ENCODE results near the gene ATOSA. TPM values are rescaled to one million over a fixed set of nuclear protein-coding genes. Genes with fewer than 3 reads are reported as not detected.

Gene ATOSA
- total and polyA plus RNA-seq, 2 donors from 2014 or later, result 17.3 to 38.2 TPM

GRCh38 chr15:52710708-52711389 lies 31.7 kb upstream of the ATOSA start:
- H3K4me3 ChIP-seq (ENCODE audit: low read length in 3 of 3), result no peak overlapping the region
- no peaks in the 10 kb centered on the region for H3K9me3 ChIP-seq (ENCODE audit: control insufficient read depth in 2 of 3, insufficient read depth in 1 of 3, low read length in 3 of 3)
- no peaks in the 10 kb centered on the region for H3K36me3 ChIP-seq (ENCODE audit: control insufficient read depth in 2 of 3, insufficient read depth in 3 of 3, low read length in 3 of 3)
- intact Hi-C loops (cut with DNase I), result no loop called here
- H3K4me1 ChIP-seq (ENCODE audit: control insufficient read depth in 2 of 3, insufficient read depth in 2 of 3, low read depth in 1 of 3, low read length in 3 of 3), result no peaks in the 10 kb centered on the region
- no peak for DNase-seq
- H3K27me3 ChIP-seq (ENCODE audit: control insufficient read depth, insufficient read depth, low read length), result no peaks in the 10 kb centered on the region
- FAIRE-seq, result no peak
- no peak overlapping the region for H3K27ac ChIP-seq (ENCODE audit: low read depth in 2 of 2, low read length in 2 of 2)
- TF ChIP-seq, protein P1, sequence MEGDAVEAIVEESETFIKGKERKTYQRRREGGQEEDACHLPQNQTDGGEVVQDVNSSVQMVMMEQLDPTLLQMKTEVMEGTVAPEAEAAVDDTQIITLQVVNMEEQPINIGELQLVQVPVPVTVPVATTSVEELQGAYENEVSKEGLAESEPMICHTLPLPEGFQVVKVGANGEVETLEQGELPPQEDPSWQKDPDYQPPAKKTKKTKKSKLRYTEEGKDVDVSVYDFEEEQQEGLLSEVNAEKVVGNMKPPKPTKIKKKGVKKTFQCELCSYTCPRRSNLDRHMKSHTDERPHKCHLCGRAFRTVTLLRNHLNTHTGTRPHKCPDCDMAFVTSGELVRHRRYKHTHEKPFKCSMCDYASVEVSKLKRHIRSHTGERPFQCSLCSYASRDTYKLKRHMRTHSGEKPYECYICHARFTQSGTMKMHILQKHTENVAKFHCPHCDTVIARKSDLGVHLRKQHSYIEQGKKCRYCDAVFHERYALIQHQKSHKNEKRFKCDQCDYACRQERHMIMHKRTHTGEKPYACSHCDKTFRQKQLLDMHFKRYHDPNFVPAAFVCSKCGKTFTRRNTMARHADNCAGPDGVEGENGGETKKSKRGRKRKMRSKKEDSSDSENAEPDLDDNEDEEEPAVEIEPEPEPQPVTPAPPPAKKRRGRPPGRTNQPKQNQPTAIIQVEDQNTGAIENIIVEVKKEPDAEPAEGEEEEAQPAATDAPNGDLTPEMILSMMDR (IDR thresholded peaks at IDR 0.05; ENCODE audit: borderline replicate concordance, extremely low read depth, insufficient read depth), result no peak
- no peak overlapping the region for H3K9ac ChIP-seq (ENCODE audit: low read length in 3 of 3)

DNA sequence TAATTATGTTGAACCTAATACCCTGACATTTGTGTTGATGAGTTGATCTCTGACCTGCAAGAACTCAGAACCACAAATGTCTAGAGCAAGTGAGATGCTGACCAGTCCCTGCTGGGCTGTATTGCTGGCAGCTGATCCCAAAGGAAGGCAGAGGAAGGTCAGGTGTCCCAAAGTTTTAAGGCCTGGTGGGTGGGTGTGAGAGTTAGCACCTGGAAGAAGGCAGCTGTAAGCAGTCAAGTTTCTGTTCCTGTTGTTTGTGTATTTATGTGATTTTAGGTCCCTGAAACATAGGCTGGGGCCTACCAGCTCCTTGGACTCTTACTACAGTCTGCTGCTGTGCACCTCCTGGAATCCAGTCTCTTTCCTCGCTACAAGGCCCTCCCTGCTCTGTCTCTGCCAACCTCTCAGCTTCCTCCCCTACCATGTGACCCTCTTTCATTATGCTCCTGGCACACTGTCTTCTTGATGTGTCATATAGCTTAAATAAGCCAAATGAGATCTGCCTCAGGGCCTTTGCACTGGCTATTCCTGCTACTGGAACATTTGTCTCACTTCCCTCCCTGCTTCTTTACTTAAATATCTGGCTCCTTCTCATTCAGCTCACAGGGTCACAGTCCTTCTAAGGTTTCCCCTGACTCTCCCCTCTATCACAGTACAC lies 31.0 kb upstream of the ATOSA start:
- DNase-seq (no peak), FAIRE-seq (no peak)
- Histone ChIP-seq H3K36me3 (ENCODE audit: control insufficient read depth in 2 of 3, insufficient read depth in 3 of 3, low read length in 3 of 3) (no peaks in the 10 kb centered on the region), H3K9me3 (ENCODE audit: control insufficient read depth in 2 of 3, insufficient read depth in 1 of 3, low read length in 3 of 3) (no peaks in the 10 kb centered on the region), H3K27me3 (ENCODE audit: control insufficient read depth, insufficient read depth, low read length) (no peaks in the 10 kb centered on the region), H3K4me3 (ENCODE audit: low read length in 3 of 3) (no peak overlapping the region), H3K4me1 (ENCODE audit: control insufficient read depth in 2 of 3, insufficient read depth in 2 of 3, low read depth in 1 of 3, low read length in 3 of 3) (no peaks in the 10 kb centered on the region), H3K27ac (ENCODE audit: low read depth in 2 of 2, low read length in 2 of 2) (no peak overlapping the region), H3K9ac (ENCODE audit: low read length in 3 of 3) (no peak overlapping the region)
- TF ChIP-seq, protein P1 (IDR thresholded peaks at IDR 0.05; ENCODE audit: borderline replicate concordance, extremely low read depth, insufficient read depth), result no peak
- intact Hi-C loops (cut with DNase I), result no loop called here

DNA sequence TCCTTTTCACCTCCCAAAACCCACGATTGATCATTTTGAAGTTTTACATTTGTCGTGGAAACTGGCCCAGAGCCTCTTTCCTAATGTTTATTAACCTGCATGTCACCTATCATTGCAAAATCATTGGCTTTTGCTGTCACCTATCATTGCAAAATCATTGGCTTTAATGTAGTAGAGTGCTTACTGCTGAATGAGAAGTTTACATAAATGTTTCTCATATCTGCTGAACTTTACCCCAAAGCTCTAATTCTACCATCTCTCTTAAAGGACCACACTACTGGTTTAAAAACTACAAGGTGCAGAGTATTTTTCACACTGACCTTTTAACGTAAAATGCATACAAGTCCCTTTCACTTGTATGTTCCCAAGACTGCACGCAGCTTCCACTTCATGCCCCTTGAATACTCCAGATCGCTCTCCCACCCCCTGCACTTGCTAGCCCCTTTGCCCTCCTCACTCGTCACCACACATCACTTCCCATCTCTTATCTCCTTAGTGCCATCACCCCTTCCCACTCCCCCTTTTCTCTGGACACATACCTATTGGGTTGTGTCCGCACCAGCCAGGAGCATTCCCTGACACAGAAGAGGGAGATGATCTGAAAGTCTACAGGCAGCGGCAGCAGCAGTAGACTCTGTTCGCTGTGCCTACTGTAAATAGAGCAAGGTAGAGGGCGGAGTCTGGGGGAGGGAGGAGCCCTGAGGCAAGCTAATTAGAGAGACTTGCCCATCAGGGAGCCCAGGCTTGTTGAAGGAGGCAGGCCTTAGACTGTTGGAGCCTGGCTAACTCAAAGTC lies 30.2 kb upstream of the ATOSA start:
- no peaks in the 10 kb centered on the region for H3K4me1 ChIP-seq (ENCODE audit: control insufficient read depth in 2 of 3, insufficient read depth in 2 of 3, low read depth in 1 of 3, low read length in 3 of 3)
- FAIRE-seq (no peak), DNase-seq (peak in 4 of 5 donors; percentile 35 to 52 (median 44))
- H3K4me3 ChIP-seq (ENCODE audit: low read length in 3 of 3), result no peak overlapping the region
- H3K9me3 ChIP-seq (ENCODE audit: control insufficient read depth in 2 of 3, insufficient read depth in 1 of 3, low read length in 3 of 3), result no peaks in the 10 kb centered on the region
- TF ChIP-seq, protein P1 (IDR thresholded peaks at IDR 0.05; ENCODE audit: borderline replicate concordance, extremely low read depth, insufficient read depth), result no peak
- H3K36me3 ChIP-seq (ENCODE audit: control insufficient read depth in 2 of 3, insufficient read depth in 3 of 3, low read length in 3 of 3), result no peaks in the 10 kb centered on the region
- no peaks in the 10 kb centered on the region for H3K27me3 ChIP-seq (ENCODE audit: control insufficient read depth, insufficient read depth, low read length)
- no peak overlapping the region for H3K27ac ChIP-seq (ENCODE audit: low read depth in 2 of 2, low read length in 2 of 2)
- intact Hi-C loops (cut with DNase I), result no loop called here
- no peak overlapping the region for H3K9ac ChIP-seq (ENCODE audit: low read length in 3 of 3)
